Stomach (tissue), 9 donors: ENCODE measurements around the gene TBC1D13. TPM values are rescaled to one million over a fixed set of nuclear protein-coding genes. Genes with fewer than 3 reads are reported as not detected.
A peak's percentile ranks its signal among the peaks of the same experiment; 100 is the strongest.
"Not testable (repeated sequence)": the region's sequence is repeated elsewhere in the genome, so short reads cannot be mapped to it uniquely, and the experiment has no call there.

Experiments
- DNase-seq, 2 donors: peaks; one replicate each; pipeline versions ENCODE4 v3.0.0 to v3.0.0-alpha.2; 2013 to 2019
- H3K27ac ChIP-seq, 5 donors: fragments of 200-600 bp in 4 of 5; sonication (generic) in 4 of 5; one replicate each; pipeline ENCODE4 v1.5.1; 2013 to 2019; ENCODE audit warnings: mild to moderate bottlenecking in 1 of 5, moderate library complexity in 1 of 5
- H3K27me3 ChIP-seq, 3 donors: fragments of 200-600 bp; sonication (generic); one replicate each; pipeline ENCODE4 v1.5.1; 2017 to 2019; ENCODE audit warnings: mixed run types in 1 of 3
- H3K36me3 ChIP-seq, 4 donors: fragments of 200-600 bp; sonication (generic); 1 replicate in 3 of 4; 2 replicates in 1 of 4; pipeline ENCODE4 v1.5.1; 2016 to 2019
- H3K4me1 ChIP-seq, 4 donors: fragments of 200-600 bp; sonication (generic); one replicate each; pipeline ENCODE4 v1.5.1; 2016 to 2019
- H3K4me3 ChIP-seq, 4 donors: fragments of 200-600 bp; sonication (generic) in 3 of 4; one replicate each; pipeline ENCODE4 v1.5.1; 2016 to 2019; ENCODE audit warnings: mild to moderate bottlenecking in 1 of 4
- H3K9me3 ChIP-seq, 4 donors: fragments of 200-600 bp; sonication (generic); one replicate each; pipeline ENCODE4 v1.5.1; 2016 to 2019
- EP300 ChIP-seq: sonication (generic); formaldehyde crosslinking; IDR thresholded peaks from one replicate; pipeline ENCODE4 v1.6.1; 2017; ENCODE audit warnings: antibody characterized with exemption
- POLR2A ChIP-seq, 4 donors: fragments of 450-650 bp; IDR thresholded peaks; one replicate each; pipeline ENCODE4 v1.6.1; 2016; ENCODE audit warnings: antibody characterized with exemption in 4 of 4, control low read depth in 2 of 4, mild to moderate bottlenecking in 1 of 4, moderate library complexity in 1 of 4
- POLR2AphosphoS5 ChIP-seq, 3 donors: sonication (generic); formaldehyde crosslinking; IDR thresholded peaks; one replicate each; pipeline ENCODE4 v1.6.1; 2016; ENCODE audit warnings: antibody characterized with exemption in 3 of 3
- WGBS, 5 donors: extraction: QIAGEN DNeasy Blood & Tissue Kit in 3 of 5; methylation state at CpG; one replicate each; pipeline versions ENCODE4 v1.1.5 to v1.1.7; 2013 to 2018; 5-methylcytosine and 5-hydroxymethylcytosine counted together
- intact Hi-C: fragments of 100-400 bp; cut with DNase I; formaldehyde crosslinking; loops from one replicate; pipeline ENCODE4 v1.15.1; 2023; ENCODE audit warnings: low total_unique reads
- polyA plus RNA-seq, 3 donors: library from polyadenylated mRNA; stranded (reverse); fragments of 200-250 nt; gene quantifications; one replicate each; pipeline ENCODE4 v1.2.3, GENCODE V29; 2013
- total RNA-seq, 5 donors: library from RNA; depleted of rRNA; stranded (reverse); fragments of >200 nt; gene quantifications; one replicate each; pipeline versions ENCODE4 v1.1.0 to v1.2.3, GENCODE V29; 2014 to 2016
- TF ChIP-seq, protein P1 (sequence below), 7 experiments: fragments of 450-650 bp in 4 of 7; fragments of 200-600 bp in 3 of 7; sonication (generic) in 3 of 7; IDR thresholded peaks; one replicate each; pipeline ENCODE4 v1.5.1; 2016 to 2019; ENCODE audit warnings: antibody characterized with exemption in 7 of 7, control low read depth in 2 of 7, mild to moderate bottlenecking in 1 of 7
- donor health status: healthy with polysubstance abuse.
- donor health status: Bipolar disorder and iron deficiency.
- donor health status: healthy.

TBC1D13 gene
- total and polyA plus RNA-seq, 8 donors, result 5.8 to 50.6 (median 11.5) TPM

DNA sequence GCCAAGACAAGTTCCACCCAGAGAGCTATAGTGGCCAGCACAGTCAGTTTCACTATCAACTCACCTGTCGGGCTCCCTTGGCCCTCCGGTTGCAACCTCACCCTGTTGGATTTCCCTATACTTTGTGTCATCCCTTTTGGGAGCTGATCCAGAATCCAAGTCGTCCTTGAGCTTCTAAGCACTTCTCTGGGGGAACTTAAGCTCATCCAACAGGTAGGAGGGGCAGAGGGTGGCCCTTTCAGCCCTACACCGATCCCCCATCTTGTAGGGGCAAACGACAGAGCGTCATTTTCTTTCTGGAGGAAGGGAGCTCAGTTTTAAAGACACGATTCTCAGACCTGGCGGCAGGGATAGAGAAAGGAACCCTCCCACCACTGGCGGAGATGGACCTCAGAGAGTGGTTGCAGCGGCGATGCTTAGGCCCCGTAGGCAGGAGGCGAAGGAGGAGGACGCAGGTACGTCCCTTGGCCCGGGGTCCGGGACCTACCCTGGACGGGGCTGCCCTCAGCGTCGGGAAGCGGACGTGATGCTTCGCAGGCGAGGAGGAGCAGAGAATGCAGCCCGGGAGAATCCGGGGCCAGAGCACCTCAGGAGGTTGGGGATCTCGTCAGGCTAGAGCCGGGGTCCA, 15.8 kb upstream of the TBC1D13 start:
- Histone ChIP-seq H3K27me3 (no peaks in the 10 kb centered on the region), H3K4me3 (peak overlapping the region; percentile 69 to 97 (median 96)), H3K4me1 (peaks cover 13 to 42% (median 35%) of the 10 kb centered on the region in 4 donors), H3K27ac (peak overlapping the region; percentile 91 to 94 (median 94)), H3K9me3 (peaks cover 0 to 8% (median 3%) of the 10 kb centered on the region in 4 donors), H3K36me3 (peaks cover 0 to 13% (median 9%) of the 10 kb centered on the region in 4 donors)
- peak in 1 of 2 donors; percentile 65 for DNase-seq
- WGBS, 5 donors, result 0 to 3% (median 1%) methylated on average over 18 to 28 of the region's 28 CpGs
- intact Hi-C loops, result no loop called here
- TF ChIP-seq POLR2A (IDR thresholded peaks at IDR 0.05) (no peak), POLR2AphosphoS5 (IDR thresholded peaks at IDR 0.05) (no peak), EP300 (no peak)
- TF ChIP-seq, protein P1, sequence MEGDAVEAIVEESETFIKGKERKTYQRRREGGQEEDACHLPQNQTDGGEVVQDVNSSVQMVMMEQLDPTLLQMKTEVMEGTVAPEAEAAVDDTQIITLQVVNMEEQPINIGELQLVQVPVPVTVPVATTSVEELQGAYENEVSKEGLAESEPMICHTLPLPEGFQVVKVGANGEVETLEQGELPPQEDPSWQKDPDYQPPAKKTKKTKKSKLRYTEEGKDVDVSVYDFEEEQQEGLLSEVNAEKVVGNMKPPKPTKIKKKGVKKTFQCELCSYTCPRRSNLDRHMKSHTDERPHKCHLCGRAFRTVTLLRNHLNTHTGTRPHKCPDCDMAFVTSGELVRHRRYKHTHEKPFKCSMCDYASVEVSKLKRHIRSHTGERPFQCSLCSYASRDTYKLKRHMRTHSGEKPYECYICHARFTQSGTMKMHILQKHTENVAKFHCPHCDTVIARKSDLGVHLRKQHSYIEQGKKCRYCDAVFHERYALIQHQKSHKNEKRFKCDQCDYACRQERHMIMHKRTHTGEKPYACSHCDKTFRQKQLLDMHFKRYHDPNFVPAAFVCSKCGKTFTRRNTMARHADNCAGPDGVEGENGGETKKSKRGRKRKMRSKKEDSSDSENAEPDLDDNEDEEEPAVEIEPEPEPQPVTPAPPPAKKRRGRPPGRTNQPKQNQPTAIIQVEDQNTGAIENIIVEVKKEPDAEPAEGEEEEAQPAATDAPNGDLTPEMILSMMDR (IDR thresholded peaks at IDR 0.05), result no peak

GRCh38 chr9:128771745-128772519, 15.1 kb upstream of the TBC1D13 start, which contains the start of gene ZER1:
TSS of gene ZER1 (minus strand) at chr9:128771927. CDS start at chr9:128755565, 16,362 bp downstream.
- TF ChIP-seq, protein P1 (IDR thresholded peaks at IDR 0.05), result no peak
- TF ChIP-seq POLR2AphosphoS5 (IDR thresholded peaks at IDR 0.05) (peak; percentile 75 to 92 (median 76)), EP300 (no peak), POLR2A (IDR thresholded peaks at IDR 0.05) (peak in 1 of 4 donors; percentile 27)
- intact Hi-C loops, result no loop called here
- peak within 1 kb of the TSS; percentile 91 to 94 (median 94) for H3K27ac ChIP-seq
- H3K4me1 ChIP-seq, result peaks cover 13 to 42% (median 35%) of the 10 kb centered on the region in 4 donors
- H3K9me3 ChIP-seq, result peaks cover 0 to 9% (median 3%) of the 10 kb centered on the region in 4 donors
- WGBS, 5 donors, result 0 to 1% (median 1%) methylated on average over 47 to 72 of the region's 72 CpGs
- peak within 1 kb of the TSS; percentile 69 to 97 (median 96) for H3K4me3 ChIP-seq
- DNase-seq, result peak; percentile 97 to 98
- H3K36me3 ChIP-seq, result peaks cover 0 to 13% (median 9%) of the 10 kb centered on the region in 4 donors
- no peaks in the 10 kb centered on the region for H3K27me3 ChIP-seq

- Histone ChIP-seq H3K27me3 (no peaks in the 10 kb centered on the region), H3K4me3 (no peak overlapping the region), H3K9me3 (peaks cover 0 to 9% (median 3%) of the 10 kb centered on the region in 4 donors), H3K36me3 (peaks cover 0 to 4% (median under 1%) of the 10 kb centered on the region in 4 donors), H3K4me1 (peaks cover 13 to 37% (median 35%) of the 10 kb centered on the region in 4 donors), H3K27ac (no peak overlapping the region)
- no peak for TF ChIP-seq POLR2AphosphoS5 (IDR thresholded peaks at IDR 0.05)
- TF ChIP-seq POLR2A (IDR thresholded peaks at IDR 0.05), result no peak
- no peak for TF ChIP-seq EP300
- TF ChIP-seq, protein P1 (IDR thresholded peaks at IDR 0.05), result no peak
- WGBS, 5 donors, result 72 to 82% (median 78%) methylated on average over 5 of the region's 5 CpGs
- DNase-seq, result no peak
- intact Hi-C loops, result no loop called here
These were observed 14.0 kb upstream of the TBC1D13 start for GRCh38 chr9:128773049-128773448.

GRCh38 chr9:128774804-128775203, 12.2 kb upstream of the TBC1D13 start:
- Histone ChIP-seq H3K27me3 (no peaks in the 10 kb centered on the region), H3K9me3 (peaks cover 0 to 9% (median 3%) of the 10 kb centered on the region in 4 donors), H3K4me3 (no peak overlapping the region), H3K36me3 (no peaks in the 10 kb centered on the region), H3K27ac (no peak overlapping the region), H3K4me1 (peaks cover 12 to 25% (median 20%) of the 10 kb centered on the region in 4 donors)
- intact Hi-C loops, result no loop called here
- no peak for DNase-seq
- TF ChIP-seq EP300, result no peak
- no peak for TF ChIP-seq POLR2AphosphoS5 (IDR thresholded peaks at IDR 0.05)
- TF ChIP-seq, protein P1 (IDR thresholded peaks at IDR 0.05), result no peak
- 82 to 100% (median 92%) methylated on average over 1 of the region's 1 CpG for WGBS, 5 donors

- intact Hi-C loops, H3K4me1 ChIP-seq, H3K36me3 ChIP-seq, H3K27me3 ChIP-seq, H3K9me3 ChIP-seq, H3K27ac ChIP-seq, DNase-seq, H3K4me3 ChIP-seq: not testable (repeated sequence)
- 92 to 97% (median 95%) methylated on average over 8 to 23 of the region's 27 CpGs for WGBS, 5 donors
These were observed 7.0 kb upstream of the TBC1D13 start for GRCh38 chr9:128780093-128780492.
